DMS 273 treated with DMSO at 0.1 percent for 48 hours (cell line): ENCODE measurements around the gene CHMP4A.

Experiments used
- DNase-seq: peaks from one replicate; lab custom pipeline; 2025; lab: John Stamatoyannopoulos, UW

The CHMP4A gene, protein sequence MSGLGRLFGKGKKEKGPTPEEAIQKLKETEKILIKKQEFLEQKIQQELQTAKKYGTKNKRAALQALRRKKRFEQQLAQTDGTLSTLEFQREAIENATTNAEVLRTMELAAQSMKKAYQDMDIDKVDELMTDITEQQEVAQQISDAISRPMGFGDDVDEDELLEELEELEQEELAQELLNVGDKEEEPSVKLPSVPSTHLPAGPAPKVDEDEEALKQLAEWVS

DNA sequence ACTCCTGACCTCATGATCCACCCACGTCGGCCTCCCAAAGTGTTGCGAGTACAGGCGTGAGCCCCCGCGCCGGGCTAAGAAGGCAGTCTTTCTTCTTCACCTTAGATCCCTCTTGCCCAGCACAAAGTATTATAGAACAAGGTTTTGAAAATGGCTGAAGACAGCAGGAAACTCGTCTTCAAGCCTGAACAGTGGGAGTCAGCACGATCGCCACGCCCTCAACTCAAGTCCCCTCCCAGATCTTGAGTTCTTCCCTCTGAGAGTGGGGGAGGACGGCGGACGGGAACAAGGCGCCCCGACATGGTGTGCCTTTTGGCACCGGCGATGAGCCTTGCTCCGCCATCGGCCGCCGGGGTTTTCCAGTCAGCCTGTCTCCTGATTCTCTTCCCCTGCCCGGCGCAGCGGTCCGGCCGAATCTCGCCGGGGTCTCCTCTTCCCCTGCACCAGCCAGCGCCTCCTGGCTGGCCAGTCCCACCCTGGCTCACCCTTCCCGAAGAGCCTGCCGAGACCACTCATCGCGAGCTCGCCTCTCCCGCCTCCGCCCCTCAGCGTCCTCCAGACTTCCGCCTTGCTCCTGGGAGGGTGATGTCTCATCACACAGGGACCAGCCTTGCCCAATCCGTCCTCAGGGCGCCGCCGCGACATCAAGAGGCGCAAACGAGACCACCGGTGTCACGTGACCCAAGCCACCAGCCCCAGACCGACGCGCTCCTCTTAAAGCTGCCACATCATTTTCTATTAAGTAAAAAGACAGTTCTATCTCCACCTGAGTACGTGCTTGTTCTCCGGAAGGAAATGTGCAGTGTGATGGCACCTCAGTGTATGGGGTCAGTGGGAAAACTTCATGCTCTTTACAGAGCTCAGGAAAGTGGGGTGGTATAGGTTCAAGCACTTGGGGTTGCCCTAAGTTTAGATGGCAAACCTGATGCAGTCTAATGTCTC is at the start of gene CHMP4A:
TSS of gene CHMP4A (minus strand) at position 565 of the 942 bp plus-strand sequence. CDS start at position 516, 49 bp downstream.
- DNase-seq: peak; percentile 95

DNA sequence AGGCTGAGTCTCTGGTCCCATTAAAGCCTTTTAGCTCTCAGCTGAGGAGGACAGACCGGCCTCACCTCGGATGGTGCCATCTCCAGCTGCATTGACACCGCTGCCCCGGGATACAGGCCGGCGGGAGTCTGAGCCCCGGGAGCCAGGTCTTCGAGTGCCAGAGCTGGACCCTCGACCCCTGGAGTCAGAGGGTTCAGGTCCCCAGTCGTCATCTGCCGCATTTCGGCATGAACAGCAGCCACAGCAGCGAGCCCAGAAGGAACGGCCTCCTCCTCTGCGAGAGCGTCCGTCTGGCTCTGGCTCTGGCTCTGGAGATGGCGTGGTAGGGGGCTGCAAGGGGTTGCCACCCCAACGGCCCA is 48.7 kb upstream of the CHMP4A start:
- DNase-seq: no peak

DNA sequence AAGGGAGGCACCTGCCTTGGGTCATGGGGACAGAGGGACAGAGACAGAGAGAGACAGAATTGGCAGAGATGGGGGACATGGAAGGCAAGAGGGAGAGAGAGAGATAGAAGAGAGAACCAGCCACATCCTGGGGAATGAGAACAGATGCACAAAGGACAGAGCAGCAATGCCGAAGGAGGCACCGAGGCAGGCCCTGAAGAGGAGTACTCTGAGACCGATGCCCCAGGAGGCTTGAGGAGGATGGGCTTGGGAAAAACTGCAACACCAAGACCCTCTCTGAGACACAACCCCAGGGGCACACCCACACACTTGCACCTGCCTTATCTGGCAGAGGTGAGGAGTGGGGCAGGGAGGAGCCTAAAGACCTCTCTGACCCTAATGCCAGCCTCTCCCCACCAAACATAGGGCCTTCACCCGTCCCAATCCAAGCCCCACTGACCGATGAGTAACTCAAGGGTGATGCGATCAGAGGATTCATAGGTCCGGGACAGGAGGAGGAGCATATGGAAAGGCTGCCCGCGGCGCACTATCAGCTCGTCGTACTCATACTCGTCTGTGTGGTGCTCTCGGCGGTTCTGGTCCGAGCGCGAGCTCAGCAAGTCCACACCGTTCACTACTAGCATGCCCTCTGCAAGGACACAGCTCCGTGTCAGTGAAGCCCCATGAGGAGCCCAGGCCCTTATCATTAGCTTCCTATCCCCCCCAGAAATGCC is 48.1 kb upstream of the CHMP4A start:
- DNase-seq: no peak

DNA sequence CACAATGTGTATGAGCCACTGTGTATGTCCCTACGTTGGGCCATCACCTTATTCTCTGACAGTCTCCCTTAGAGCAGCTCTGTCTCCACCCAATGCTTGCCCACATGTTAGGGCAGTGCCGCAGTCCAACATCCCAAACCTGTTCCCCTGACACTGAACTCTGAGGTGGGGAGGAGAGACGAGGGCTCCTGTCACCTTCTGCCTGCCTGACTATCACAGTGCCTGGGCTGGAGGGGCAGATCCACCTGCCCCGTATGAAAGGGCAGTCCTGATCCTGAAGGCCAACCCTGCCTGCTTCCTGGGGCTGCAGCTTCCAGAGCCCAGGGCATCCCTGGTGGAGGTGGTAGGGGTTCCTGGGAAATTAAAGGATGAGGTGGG is 47.5 kb upstream of the CHMP4A start:
- no peak for DNase-seq

DNA sequence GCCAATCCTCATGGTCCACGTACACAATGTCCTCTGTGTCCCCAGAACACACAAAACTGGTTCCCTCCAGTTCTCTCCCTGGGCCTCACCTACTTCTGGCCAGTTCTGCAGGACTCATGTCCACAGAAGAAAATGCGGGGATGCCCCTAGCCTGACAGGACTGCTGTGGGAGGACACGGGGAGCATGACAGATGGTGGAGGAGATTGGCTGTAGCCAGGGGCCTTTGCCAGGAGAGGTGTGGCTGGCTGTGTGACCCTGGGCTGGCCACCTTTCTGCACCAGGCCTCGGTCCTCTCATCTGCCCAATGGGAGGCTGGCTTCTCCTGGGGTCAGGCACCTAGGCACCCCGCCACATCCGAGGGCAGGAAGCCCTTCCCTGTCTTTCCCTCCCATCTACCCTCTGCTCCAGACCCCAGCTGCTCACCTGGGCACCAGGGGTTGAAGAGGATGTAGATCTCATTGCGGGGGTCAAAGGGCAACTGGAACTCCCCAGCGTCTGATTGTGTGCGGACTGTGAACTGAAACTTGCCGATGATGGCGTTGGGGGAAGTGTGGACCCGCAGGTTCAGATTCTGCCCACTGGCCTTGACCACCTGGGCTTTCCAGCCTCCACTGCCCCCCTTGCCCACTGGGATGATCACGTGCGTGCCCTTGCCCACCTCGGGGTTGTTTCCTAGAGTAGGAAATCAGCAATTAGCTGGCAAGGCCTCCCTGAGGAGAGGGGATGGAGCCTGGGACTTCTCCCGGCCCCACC is 46.9 kb upstream of the CHMP4A start:
- DNase-seq: no peak

DNA sequence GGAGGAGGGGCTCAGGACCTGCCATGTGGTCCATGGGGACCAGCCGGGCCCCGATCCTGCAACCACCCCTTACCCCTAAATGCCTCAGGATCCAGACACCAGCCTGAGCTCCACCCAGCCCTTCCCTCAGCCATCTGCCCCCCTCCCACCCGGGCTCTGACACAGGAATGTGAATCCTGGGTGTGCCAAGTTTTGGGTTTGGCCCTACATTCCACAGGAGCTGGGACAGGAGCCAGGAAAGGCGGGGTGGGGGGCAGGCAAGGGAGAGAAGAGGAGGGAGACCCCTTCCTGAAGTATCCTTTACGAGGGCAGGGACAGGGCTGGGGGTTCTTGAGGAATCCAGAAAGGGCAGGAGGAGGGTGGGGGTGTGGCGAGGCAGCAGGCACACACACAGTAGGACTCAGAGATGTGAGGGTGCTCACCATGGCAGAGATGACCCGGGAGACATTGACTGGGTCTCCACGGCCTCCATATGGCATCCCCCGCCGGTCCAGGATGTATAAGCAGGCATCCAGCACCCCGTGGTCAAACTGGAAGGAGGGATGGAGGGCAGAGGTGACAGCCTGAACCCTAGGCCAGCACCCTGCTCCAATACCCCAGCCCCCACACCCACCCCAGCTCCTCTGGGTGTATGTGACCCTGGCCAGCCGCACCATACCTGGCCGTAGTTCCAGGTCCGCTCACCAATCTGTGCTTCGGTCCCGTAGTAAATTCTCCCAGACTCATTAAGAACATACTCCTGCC is 46.2 kb upstream of the CHMP4A start:
- no peak for DNase-seq

DNA sequence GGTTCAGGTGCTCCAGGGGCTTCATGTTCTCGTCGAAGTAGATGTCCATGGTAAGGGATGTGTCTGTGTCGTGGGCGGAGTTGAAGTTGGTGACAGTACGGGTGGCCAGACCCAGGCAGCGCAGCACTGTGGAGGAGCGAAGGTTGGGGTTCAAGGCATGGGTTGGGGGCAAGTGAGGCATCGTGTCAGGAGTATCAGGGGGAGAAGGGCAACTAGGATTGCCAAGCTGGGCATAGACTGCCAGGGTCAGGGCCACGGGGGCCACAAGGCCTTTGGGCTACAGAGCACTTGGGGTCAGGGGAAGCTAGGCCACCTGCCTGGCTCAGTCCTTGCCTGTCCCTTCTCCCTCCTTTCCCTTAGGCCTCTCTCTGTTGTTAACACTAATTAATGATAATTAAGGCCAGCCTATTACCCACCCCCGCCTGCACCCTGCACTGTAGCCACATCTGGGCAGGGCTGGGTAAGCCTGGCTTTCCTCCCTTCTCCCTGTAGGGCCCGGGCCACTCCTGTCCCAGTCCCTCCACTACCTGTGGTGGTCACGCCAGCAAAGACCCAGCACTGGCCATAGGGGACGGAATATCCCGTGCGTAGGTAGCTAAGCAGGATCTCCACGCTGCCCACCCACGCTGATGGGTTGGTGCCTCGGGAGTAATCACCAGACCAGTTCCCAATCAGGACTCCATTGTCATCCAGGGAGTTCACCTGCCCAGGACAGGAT is 45.4 kb upstream of the CHMP4A start:
- no peak for DNase-seq

DNA sequence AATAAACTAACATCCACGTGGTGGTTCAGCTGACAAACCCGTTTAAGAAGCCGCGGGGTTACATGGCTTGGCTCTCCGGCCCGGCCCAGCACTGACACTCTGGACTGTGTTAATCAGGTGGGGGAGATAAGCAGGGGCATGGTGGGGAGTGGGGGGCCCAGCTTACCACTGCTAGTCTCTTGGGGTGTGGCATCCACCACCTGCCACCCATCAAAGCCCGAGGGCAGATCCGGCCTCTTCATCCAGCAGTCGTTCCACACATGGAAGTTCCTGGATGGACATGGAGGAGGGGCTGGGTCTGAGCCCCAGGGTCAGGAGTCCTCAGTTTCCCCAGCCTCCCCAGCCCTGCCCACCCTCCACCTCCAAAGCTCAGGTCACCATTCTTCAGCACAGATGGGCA is 44.8 kb upstream of the CHMP4A start:
- no peak for DNase-seq

DNA sequence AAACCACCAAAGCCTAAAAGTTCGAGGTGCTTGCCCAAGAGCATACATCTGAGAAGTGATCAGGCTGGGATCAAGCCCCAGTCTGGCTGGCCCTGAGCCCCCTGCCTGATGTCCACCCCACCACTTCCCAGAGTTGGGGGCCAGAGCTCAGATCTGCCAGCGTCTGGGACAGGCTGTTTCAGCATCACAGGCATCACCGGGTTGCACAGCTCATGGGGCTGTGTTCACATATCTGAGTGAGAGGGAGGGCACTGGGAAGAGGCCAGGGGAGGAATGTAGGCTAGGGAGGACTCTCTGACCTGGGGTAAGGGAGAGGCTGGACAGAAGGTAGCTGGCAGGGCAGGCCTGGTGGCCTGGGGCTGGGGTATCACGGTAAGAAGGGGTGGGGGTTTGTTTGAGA is 43.7 kb upstream of the CHMP4A start:
- DNase-seq: no peak

DNA sequence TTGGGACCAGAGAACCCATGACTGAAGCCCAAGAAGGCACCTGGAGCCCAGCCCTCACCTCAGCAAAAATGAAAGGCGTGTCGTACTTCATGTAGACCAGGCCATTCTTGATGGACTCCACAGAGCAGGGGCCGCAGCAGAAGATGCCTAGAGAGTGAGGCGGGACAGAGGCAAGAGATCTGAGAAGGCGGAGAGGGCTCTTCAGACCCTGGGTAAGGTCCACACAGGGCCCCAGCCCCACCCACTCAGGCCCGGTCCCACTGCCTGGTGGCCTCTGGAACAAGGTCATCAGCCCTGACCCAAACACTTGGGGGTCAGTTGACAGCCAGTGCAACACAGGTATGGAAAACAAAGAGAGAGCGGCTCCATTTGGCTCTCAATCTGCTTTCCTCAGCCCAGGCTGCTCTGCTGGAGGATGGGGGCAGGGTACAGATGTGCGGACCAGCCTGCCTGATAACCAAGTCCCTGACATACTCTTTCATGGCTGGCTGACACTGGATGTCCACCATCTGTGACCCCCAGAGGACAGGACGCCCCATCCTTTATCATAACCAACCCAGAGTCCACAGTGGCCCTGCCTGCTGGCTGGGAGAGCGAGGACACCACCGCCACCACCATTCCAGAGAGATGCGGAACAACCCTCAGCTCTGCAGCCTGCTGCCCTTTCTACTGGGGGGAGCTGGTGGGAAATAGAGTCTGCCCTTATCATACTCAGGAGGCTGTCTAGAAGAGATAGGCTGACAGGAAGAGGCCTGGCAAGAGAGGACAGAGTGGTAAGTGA is 42.8 kb upstream of the CHMP4A start:
- no peak for DNase-seq

DNA sequence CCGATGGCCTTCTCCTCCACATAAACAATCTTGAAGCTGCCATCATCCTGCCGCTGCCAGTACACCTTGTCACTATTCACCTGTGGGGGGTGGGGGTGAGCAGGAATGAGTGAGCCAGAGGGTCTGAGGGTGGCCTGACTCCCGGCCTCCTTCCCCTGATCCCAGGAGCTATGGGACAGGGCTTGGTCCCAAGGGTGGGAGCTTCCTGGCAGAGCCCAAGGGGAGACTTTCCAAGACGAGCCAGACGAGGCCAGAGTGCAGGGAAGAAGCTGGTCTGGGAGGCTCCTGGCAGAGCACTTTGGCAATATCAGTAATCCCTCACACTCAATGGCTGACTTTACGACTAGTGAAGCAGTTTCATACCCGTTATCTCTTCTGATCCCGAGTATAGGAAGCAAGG is 42.1 kb upstream of the CHMP4A start:
- DNase-seq: no peak

DNA sequence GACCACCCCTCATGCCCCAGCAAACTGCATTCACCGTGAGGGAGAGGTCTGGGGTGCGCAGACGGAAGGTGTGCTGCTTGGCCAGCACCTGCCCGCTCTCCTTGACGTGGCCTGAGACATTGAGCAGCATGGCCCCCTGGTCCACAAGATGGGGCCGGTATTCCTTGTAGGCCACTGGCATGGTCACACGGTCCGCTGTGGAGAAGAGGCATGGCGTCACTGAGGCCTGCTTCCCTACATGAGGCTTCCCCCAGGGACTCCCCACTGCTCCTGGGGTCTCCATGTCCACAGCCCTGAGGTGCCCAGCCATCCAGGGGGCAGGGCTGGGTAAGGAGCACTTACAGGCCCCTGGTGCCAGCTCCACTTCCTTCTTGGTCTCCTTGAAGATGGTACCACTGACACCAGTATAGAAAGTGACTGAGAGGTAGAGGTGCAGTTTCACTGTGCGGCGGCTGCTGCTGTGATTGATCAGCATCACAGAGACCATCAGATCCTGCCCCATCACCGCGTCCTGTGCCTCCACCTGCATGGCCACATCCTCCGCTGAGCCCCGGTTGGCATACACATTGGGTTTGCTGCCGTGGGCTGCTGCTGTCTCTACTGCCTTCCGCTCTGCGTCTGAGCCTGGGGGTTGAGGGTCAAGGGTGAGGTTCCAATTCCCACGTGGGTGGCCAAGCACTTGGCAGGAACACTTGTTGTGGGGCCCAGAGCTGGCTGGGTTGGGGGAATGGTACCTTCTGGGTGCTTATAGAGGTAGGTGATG is 41.5 kb upstream of the CHMP4A start:
- no peak for DNase-seq

DNA sequence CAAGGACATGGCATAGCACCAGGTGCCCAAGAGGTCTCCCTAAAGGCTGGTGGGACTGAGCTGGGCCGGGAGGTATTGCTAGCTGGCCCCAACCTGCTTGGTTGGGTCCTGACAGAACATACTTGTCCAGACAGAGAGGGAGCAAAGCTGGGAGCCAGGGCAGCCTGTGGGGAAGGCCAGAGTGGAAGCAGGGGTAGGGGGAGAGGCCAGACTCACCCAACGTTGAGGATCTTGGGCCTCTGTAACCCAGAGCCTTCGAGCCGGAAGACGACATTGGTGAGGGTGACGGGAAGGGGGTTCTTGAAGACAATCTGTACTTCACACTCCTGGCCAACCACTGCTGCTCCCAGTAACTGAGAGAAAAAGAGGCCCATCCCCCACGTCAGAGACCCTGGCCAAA is 40.6 kb upstream of the CHMP4A start:
- no peak for DNase-seq

DNA sequence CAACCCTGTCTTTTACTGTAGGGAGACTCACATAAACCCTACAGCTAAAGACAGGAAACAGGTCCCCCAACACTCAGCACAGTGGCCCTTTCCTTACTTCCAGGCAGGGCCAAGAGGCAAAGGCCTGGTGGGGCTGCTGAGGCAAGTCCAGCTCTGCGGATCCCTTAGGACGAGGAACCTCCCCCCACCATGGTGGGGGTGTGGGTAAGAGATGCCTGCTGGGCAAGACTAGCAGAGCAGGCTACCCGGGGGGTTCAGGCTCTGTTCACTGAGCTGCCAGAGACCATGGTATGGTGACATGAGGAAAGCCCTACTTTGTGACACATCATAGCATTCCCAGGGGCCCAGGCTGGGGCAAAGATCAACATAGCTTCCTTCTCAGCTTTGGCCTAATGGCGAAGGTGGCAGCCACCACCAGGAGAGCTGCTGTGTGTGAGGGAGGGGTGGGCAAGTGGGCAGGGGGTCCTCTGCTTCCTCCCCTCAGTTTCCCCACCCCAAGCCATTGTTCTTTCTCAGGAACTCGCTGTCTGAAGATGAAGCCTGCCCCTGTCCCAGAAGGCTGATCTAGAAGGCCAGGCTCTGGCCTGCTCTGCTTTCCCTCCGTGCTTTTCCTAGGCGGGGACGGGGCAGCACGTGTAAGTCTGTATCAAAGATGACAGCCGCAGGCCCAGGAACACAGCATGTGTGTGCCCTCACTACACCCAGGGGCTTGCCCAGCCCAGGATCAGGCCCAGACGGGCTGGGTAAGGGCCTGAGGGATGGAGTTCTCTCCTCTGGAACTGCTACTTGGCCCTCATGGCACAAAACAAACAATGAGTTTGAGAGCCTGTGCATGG is 39.2 kb upstream of the CHMP4A start:
- DNase-seq: no peak

DNA sequence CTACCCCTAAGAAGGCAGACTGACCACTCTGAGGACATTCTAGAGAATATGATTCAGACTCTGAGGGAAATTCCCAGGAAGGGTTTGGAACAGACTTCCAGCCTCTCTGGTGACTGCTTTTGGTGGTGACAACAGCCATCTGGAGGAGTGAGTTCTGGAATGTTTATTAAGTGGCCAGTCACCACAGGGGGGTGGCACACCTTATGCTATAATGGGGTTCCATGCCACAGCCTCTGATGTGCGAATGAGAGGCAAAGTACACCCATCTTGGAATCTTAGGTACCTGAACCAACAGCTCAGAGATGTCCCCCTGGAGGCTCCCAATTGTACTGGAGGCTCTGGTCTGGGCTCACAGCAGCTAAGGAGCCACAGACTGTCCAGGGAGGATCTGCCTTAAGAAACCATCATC is 38.6 kb upstream of the CHMP4A start:
- no peak for DNase-seq

DNA sequence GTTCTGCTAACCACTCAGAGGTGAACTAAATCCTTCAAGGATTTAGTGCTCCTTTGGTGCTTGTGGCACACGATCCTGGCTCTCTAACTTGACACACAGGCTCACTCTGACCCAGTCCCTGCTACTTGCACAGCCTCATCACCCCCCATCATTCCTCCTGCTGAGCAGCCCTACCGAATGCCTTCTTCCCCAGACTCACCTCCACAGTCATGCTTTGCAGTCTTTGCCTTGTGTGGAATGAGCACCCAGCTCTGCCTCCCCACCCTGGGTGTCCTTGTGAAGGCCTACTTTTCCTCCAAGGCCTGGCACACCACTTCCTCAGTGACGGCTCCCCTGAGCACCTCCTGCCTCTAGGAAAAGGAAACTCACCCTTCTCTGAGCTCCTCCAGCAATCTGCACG is 37.1 kb upstream of the CHMP4A start:
- no peak for DNase-seq

DNA sequence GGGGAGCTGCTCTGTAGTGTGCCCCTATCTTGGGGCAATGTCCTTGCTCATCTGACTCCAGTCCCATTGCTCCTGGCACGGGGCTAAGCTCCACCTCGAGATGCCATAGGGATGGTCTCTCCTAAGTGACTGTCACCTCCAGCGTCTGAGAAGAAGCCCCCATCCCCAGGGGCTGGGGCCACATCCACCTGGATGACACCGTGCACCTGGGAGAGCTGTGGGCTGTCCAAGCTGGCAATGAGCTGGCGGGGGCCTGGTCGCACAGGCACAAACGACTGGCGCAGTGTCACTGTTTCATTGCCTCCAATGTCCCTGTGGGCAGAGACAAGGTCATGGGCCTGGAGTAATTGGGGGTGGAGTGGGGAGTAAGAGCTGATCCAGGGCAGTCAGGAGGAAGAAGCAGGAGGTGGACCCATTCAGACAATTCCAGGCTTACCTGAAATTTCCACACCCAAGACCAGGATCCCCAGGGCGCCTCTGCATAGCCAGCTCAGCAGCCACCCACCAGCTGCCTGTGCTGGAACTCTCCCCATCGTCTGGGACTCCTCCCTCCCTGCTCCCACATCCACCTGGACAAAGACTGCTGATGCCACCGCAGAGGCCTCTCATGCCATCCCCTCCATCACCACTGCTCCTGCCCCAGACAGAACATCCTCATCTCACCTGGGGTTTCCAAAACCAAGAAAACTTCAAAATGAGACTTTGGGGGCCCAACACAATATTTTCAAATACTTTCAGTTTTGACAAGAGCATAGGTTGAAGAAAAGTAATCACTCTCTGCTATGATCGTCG is 36.1 kb upstream of the CHMP4A start:
- no peak for DNase-seq

DNA sequence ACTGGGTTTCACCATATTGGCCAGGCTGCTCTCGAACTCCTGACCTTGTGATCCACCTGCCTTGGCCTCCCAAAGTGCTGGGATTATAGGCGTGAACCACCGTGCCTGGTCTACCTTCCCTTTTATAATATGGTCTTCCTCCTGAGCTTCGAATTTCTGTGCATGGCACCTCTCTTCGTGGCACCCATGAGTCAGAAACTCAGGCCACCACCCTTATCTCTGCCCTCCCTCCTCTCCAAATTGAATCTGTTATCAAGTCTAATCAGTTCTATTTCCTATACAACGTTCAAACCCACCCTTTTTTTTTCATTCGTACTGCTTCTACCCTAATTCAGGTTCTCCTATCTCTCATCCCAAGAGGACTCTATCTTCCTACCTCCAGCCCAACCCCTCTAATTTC is 34.1 kb upstream of the CHMP4A start:
- DNase-seq: no peak
